B cell (primary cell): ENCODE results near the gene SYMPK. TPM values are rescaled to one million over a fixed set of nuclear protein-coding genes. Genes with fewer than 3 reads are reported as not detected.

Source experiments
- ATAC-seq: fragments of 200-7000 bp; cut with Tn5 transposase; one replicate; pipeline ENCODE4 v1.10.0; 2021; ENCODE audit warnings: low read depth, mild to moderate bottlenecking, moderate number of reproducible peaks, moderate library complexity
- CTCF ChIA-PET: fragments of 350-600 bp; sonication (Branson Sonifier 250); formaldehyde crosslinking; loops from one replicate; lab custom pipeline; 2021; ENCODE audit warnings: antibody characterized with exemption, inconsistent platforms; lab: Charles Lee
- POLR2A ChIA-PET: fragments of 350-600 bp; sonication (Branson Sonifier 250); formaldehyde crosslinking; loops from one replicate; lab custom pipeline; 2021; ENCODE audit warnings: antibody characterized with exemption; lab: Charles Lee
- DNase-seq: peaks from one replicate; pipeline ENCODE4 v3.0.0; 2013
- H2AFZ ChIP-seq: 2 replicates; pipeline ENCODE4 v1.6.1; 2012; ENCODE audit warnings: mild to moderate bottlenecking, low read depth, low read length; ENCODE audit not compliant: insufficient read depth, poor library complexity, severe bottlenecking
- H3K27ac ChIP-seq, 2 donors: 1 replicate in 1 of 2; 2 replicates in 1 of 2; pipeline ENCODE4 v1.5.1; 2012 to 2013; ENCODE audit warnings: low read length in 2 of 2, mild to moderate bottlenecking in 2 of 2, moderate library complexity in 1 of 2
- H3K27me3 ChIP-seq, 4 experiments: fragments of 200-600 bp in 1 of 4; sonication (generic) in 1 of 4; replicated peaks in 1 of 4; 1 replicate in 2 of 4; 2 replicates in 2 of 4; pipeline versions ENCODE4 v1.6.1 to v1.7.0; 2013 to 2016; ENCODE audit warnings: low read length in 3 of 4, mild to moderate bottlenecking in 2 of 4, mixed read lengths in 1 of 4, moderate library complexity in 1 of 4; ENCODE audit not compliant: insufficient read depth in 4 of 4, control insufficient read depth in 3 of 4; ENCODE audit errors: control extremely low read depth in 1 of 4
- H3K36me3 ChIP-seq, 2 experiments: replicated peaks in 1 of 2; 1 replicate in 1 of 2; 2 replicates in 1 of 2; pipeline versions ENCODE4 v1.6.1 to v1.7.1; 2013; ENCODE audit warnings: low read length in 1 of 2; ENCODE audit not compliant: insufficient read depth in 2 of 2, control insufficient read depth in 1 of 2; ENCODE audit errors: control extremely low read depth in 1 of 2, extremely low read depth in 1 of 2
- H3K4me1 ChIP-seq, 2 donors: fragments of 200-600 bp in 1 of 2; sonication (generic) in 1 of 2; 1 replicate in 1 of 2; 2 replicates in 1 of 2; pipeline versions ENCODE4 v1.5.1 to v1.6.1; 2013 to 2017; ENCODE audit warnings: low read length in 2 of 2; ENCODE audit not compliant: control insufficient read depth in 2 of 2, insufficient read depth in 2 of 2
- H3K4me2 ChIP-seq: replicated peaks from 2 replicates; pipeline ENCODE3; 2012; ENCODE audit warnings: mild to moderate bottlenecking, low read depth, low read length; ENCODE audit not compliant: poor library complexity, severe bottlenecking
- H3K4me3 ChIP-seq, 5 experiments: fragments of 200-600 bp in 1 of 5; sonication (generic) in 1 of 5; 1 replicate in 3 of 5; 2 replicates in 2 of 5; pipeline versions ENCODE4 v1.5.1 to v1.7.0; 2011 to 2016; ENCODE audit warnings: low read length in 4 of 5, mild to moderate bottlenecking in 4 of 5, low read depth in 2 of 5, control low read depth in 1 of 5, moderate library complexity in 1 of 5; ENCODE audit not compliant: insufficient read depth in 1 of 5; ENCODE audit errors: control extremely low read depth in 1 of 5, extremely low read depth in 1 of 5
- H3K79me2 ChIP-seq: fragments of 200-600 bp; sonication (generic); one replicate; pipeline ENCODE4 v1.6.0; 2016; ENCODE audit warnings: low read length; ENCODE audit not compliant: control insufficient read depth, insufficient read depth
- H3K9ac ChIP-seq: fragments of 200-600 bp; sonication (generic); 2 replicates; pipeline ENCODE4 v1.6.1; 2017; ENCODE audit warnings: mild to moderate bottlenecking, low read length, moderate library complexity
- H3K9me3 ChIP-seq, 3 donors: one replicate each; pipeline versions ENCODE4 v1.6.1 to v1.7.1; 2013; ENCODE audit warnings: low read length in 2 of 3; ENCODE audit not compliant: control insufficient read depth in 2 of 3, insufficient read depth in 1 of 3; ENCODE audit errors: control extremely low read depth in 1 of 3
- H4K20me1 ChIP-seq: 2 replicates; pipeline ENCODE4 v1.6.0; 2012; ENCODE audit warnings: mild to moderate bottlenecking, low read length; ENCODE audit not compliant: insufficient read depth, control insufficient read depth, poor library complexity, severe bottlenecking
- H3K27ac Mint-ChIP-seq: one replicate; pipeline ENCODE4 v1.8.0; 2021; ENCODE audit warnings: mixed read lengths
- H3K27me3 Mint-ChIP-seq: one replicate; pipeline ENCODE4 v1.8.0; 2021; ENCODE audit warnings: mixed read lengths
- H3K4me1 Mint-ChIP-seq: one replicate; pipeline ENCODE4 v1.8.0; 2021; ENCODE audit warnings: mixed read lengths
- H3K4me3 Mint-ChIP-seq: one replicate; pipeline ENCODE4 v1.8.0; 2021; ENCODE audit warnings: mixed read lengths
- H3K9me3 Mint-ChIP-seq: one replicate; pipeline ENCODE4 v1.8.0; 2022; ENCODE audit warnings: mixed read lengths; ENCODE audit not compliant: insufficient read depth
- CTCF ChIP-seq: fragments of 200-600 bp; IDR thresholded peaks from one replicate; pipeline ENCODE4 v1.8.0; 2022; ENCODE audit warnings: antibody characterized with exemption, mild to moderate bottlenecking
- EZH2 ChIP-seq: IDR thresholded peaks from 2 replicates; pipeline ENCODE4 v1.6.1; 2012; ENCODE audit warnings: borderline replicate concordance, low read depth, mild to moderate bottlenecking, moderate library complexity, low read length; ENCODE audit not compliant: insufficient read depth, poor library complexity, severe bottlenecking
- WGBS: methylation state at CpG from one replicate; pipeline ENCODE4 v1.1.5; 2013; ENCODE audit warnings: missing lambda C conversion rate; ENCODE audit not compliant: insufficient coverage; 5-methylcytosine and 5-hydroxymethylcytosine counted together
- intact Hi-C: fragments of 100-400 bp; cut with micrococcal nuclease; formaldehyde crosslinking; loops from one replicate; pipeline ENCODE4 v1.10.0; 2022
- polyA plus RNA-seq: library from polyadenylated mRNA; depleted of rRNA; stranded (reverse); fragments of >200 nt; gene quantifications from 2 replicates; pipeline ENCODE4 v1.2.3, GENCODE V29; 2012
- total RNA-seq, 2 donors: library from RNA; stranded (reverse); fragments of 120-200 nt in 1 of 2; gene quantifications; 1 replicate in 1 of 2; 2 replicates in 1 of 2; pipeline versions ENCODE4 v1.2.3 to v1.2.4, GENCODE V29; 2013 to 2022

SYMPK gene
- total and polyA plus RNA-seq, 2 donors (not counting 1 experiment from before 2014, with no cell fraction given) = 119 to 138 TPM

GRCh38 chr19:45823182-45823581 lies 39.8 kb downstream of the SYMPK start:
- Histone ChIP-seq H3K27ac (no peak overlapping the region), H3K79me2 (no peaks in the 10 kb centered on the region), H4K20me1 (no peaks in the 10 kb centered on the region), H3K4me1 (no peaks in the 10 kb centered on the region), H3K4me2 (no peak overlapping the region), H3K36me3 (peaks cover 0 to 64% of the 10 kb centered on the region in 2 experiments), H2AFZ (no peak overlapping the region), H3K9me3 (no peaks in the 10 kb centered on the region), H3K27me3 (no peaks in the 10 kb centered on the region), H3K4me3 (no peak overlapping the region), H3K9ac (no peak overlapping the region)
- CTCF ChIA-PET = no interaction called here
- intact Hi-C loops = no loop called here
- no peaks in the 10 kb centered on the region for H3K9me3 Mint-ChIP-seq
- no peak for DNase-seq
- H3K27me3 Mint-ChIP-seq = no peaks in the 10 kb centered on the region
- H3K27ac Mint-ChIP-seq = no peak overlapping the region
- WGBS = 97% methylated on average over 11 of the region's 12 CpGs
- no peak for TF ChIP-seq CTCF
- TF ChIP-seq EZH2 = no peak
- H3K4me1 Mint-ChIP-seq = no peaks in the 10 kb centered on the region
- ATAC-seq = no peak
- POLR2A ChIA-PET = no interaction called here
- H3K4me3 Mint-ChIP-seq = no peak overlapping the region

- DNase-seq = no peak
- ChIA-PET CTCF (no interaction called here), POLR2A (no interaction called here)
- no peak overlapping the region for H3K4me2 ChIP-seq
- no peak for TF ChIP-seq CTCF
- TF ChIP-seq EZH2 = no peak
- no peaks in the 10 kb centered on the region for H3K79me2 ChIP-seq
- Mint-ChIP-seq H3K9me3 (no peaks in the 10 kb centered on the region), H3K4me3 (no peak overlapping the region), H3K4me1 (no peaks in the 10 kb centered on the region), H3K27ac (no peak overlapping the region), H3K27me3 (no peaks in the 10 kb centered on the region)
- peaks cover 2% of the 10 kb centered on the region for H4K20me1 ChIP-seq
- H3K4me3 ChIP-seq = no peak overlapping the region
- no peaks in the 10 kb centered on the region for H3K4me1 ChIP-seq
- WGBS = 100% methylated on average over 1 of the region's 5 CpGs
- H3K27me3 ChIP-seq = no peaks in the 10 kb centered on the region
- H2AFZ ChIP-seq = no peak overlapping the region
- H3K36me3 ChIP-seq = peaks cover 0 to 60% of the 10 kb centered on the region in 2 experiments
- no peak for ATAC-seq
- intact Hi-C loops = no loop called here
- no peak overlapping the region for H3K27ac ChIP-seq
- H3K9ac ChIP-seq = no peak overlapping the region
- no peaks in the 10 kb centered on the region for H3K9me3 ChIP-seq
These were observed 40.2 kb downstream of the SYMPK start for GRCh38 chr19:45822716-45823115.
